ENCODE results near the gene PCDH19.

Gene PCDH19

DNA sequence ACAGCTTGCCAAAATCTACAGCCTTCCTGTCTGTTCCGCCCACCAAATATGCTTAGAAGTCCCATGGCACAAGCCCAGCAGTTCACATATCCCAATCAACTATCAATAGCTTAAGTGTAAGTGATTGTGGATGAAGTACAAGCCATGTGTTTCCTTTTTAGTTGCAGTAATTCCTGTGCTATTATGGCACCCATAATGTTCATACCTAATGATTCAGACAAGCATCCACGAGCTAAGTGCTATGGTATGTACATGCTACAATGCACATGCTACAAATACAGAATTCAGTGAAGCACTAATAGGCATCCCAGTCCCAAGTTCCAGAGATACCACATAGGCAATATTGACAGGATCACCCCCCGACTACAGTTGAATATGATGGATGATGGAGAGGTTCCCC is 94.5 kb downstream of the PCDH19 start:
- no peak for DNase-seq (ENCODE audit: low read depth in 2 of 2)

DNA sequence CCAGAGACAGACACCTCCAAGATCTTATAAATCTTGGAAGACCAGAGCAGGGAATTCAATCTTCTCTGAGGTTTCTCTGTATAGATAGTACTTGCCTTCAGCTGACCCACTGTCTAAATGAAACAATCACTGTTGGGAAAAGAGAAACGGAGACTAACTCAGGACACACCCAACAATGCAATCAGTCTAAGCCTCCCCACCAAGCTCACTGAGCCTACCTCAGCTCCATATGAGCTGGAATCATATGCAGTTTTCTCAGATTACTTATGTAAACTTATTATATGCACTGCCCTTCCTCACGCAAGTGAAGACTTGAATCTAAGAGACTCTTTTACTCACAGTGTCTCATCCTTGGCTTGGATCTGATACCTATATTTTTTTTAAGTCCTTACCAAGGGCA is 110.5 kb downstream of the PCDH19 start:
- DNase-seq (ENCODE audit: low read depth in 2 of 2), result no peak

DNA sequence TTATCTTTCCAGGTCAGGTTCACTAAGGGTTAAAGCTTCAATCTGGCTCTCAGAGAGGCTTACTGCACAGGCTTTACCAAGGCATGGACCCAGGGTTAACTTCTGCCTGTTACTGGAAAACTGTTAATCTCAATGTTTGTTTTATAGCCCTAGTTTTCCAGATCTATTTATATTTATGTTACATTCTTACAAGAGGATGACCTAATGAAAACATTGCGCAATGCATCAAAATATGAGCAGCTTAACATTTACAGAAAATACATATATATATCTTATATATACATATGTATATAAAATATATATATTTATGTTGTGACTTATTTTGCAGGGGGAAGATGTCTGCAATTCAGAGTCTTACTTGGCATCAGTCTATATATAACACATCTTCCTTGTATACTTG is 112.3 kb downstream of the PCDH19 start:
- no peak for DNase-seq (ENCODE audit: low read depth in 2 of 2)

DNA sequence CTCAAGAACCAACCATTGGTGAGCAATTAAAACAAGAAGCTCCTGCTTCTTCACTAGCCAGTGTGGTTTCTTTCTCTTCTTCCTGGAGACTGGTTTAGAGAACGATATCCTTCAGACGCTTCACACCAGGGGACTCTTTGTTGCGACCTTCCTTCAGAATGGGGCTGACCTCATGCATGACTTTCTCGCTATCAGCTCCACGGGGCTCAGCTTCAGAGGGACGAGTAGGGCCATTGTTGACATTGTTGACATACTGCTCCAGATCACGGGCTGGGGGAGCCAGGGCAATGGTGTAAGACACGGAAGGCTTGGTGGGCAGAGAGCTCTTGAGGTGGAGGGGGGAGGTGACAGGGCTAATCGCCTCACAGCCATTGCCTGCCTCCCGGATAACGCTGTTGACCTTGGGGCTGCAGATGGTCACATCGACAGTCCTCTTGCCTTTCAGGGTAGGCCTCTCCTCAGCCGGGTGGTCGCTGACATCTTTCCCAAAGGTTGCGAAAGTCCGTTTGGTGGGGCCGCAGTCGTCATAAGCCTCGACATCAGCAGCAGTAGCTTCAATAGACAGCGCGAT is 113.8 kb downstream of the PCDH19 start:
- DNase-seq (ENCODE audit: low read depth in 2 of 2), result no peak

DNA sequence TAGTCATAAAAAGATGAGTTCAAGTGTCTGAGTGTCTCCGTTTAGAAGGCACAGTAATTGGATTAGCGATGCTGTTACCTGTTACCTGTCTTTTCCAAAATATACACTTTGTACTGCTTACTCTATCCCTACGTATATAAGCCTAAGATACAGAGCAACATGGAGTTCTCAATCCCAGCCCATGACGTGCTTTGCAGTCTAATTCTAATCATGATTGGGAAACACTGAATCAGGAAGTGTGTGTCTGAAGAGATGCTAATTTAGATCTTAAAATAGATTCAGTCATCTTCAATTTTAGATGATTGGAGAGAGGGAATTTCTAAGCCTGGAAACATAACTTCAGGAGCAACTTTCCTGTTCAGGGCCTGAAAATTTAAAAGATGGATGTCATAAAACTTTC is 115.1 kb downstream of the PCDH19 start:
- DNase-seq (ENCODE audit: low read depth in 2 of 2), result no peak

DNA sequence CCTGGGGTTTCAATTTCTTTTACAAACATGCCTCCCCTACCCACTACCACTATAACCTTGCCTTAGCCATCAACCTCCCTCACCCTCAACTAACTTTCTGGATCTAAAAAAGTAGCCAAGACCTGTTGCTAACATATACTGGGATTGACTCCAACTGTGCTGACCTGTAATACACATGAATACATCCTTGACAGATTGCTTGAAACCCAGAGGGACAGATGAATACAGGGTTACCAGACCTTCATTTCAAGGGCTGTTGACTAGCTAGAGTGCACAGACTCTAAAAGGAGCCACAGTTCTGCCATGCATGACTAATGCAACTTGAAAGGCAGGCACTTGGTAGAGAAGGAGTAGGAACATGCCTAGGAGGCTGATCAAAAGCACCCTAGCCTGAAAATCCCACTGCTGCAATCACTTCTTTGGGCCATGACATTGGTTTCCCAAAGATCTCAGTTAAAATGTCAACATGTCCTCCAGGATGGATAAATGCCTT is 121.0 kb downstream of the PCDH19 start:
- no peak for DNase-seq (ENCODE audit: low read depth in 2 of 2)

DNA sequence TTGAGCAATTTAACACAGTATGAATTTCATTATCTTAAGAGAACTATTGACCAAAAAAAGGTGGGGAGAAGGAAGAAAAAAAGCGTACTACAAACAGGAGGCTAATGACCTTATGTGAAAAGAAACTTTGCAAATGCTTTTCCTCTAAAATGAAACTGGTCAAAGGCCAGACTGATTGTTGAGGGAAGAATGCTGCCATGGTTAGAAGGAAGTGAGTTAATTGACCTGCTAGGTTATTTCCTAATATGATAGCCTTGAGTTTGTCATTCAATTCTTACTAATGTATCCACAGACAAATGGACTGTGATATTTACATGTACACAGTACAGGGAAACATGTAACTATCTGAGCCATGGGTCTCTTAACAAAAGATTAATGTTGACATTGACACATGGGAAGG is 132.8 kb downstream of the PCDH19 start:
- no peak for DNase-seq (ENCODE audit: low read depth in 2 of 2)

DNA sequence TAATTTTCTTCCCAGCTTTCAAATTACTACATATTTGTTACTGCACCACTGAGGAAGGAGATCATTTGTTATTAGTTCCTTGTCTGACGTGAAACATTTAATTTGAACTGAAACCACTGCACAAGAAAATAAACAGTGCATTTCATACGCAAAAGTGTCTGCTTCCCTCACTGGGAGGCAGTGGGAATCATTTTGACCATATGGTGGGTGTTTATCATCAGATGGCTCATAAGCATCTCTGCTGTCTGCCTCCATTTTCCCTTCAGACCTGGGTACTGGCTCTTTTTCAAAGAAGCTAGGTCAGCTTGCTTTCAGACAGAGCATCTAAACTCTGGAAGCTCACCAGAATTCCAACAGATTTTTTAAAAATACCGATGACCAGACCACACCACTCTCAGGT is 135.2 kb downstream of the PCDH19 start:
- DNase-seq (ENCODE audit: low read depth in 2 of 2), result no peak

DNA sequence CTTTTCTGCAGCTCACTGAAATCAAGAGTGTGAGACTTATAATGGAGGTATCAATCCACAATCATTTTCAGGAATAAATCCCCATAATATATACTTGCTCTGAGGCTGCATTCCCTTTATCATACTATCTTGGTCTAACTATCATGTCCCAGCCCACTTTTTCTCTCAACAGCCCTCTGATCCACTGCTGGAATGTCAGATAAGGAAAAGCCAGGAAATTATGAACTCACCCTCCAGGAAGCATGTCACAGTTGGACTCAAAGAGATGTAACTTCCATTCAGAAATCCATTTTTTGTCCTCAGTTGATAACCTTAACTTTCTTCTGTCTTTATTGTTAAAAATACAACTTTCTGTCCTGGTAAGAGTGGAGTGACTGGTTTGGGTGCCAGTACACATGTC is 144.9 kb downstream of the PCDH19 start:
- DNase-seq (ENCODE audit: low read depth in 2 of 2), result no peak

DNA sequence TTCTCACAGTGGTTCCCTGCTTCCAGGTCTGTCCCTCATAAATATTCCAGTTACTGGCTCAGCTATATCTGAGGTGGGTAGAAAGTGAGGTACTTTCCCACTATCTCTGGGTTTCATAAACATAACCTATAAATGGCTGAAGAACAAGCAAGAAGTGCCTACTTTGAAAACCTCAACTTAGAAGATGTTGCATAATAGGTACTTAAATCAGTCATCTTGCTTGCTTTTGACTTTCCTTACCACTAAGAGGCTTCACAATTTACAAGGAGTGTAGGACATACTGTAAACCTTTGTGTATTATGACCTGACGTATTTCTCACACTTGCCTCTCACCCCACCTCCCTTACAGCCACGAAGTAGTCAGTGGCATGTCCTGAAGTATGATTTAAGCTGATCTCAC is 145.9 kb downstream of the PCDH19 start:
- no peak for DNase-seq (ENCODE audit: low read depth in 2 of 2)

DNA sequence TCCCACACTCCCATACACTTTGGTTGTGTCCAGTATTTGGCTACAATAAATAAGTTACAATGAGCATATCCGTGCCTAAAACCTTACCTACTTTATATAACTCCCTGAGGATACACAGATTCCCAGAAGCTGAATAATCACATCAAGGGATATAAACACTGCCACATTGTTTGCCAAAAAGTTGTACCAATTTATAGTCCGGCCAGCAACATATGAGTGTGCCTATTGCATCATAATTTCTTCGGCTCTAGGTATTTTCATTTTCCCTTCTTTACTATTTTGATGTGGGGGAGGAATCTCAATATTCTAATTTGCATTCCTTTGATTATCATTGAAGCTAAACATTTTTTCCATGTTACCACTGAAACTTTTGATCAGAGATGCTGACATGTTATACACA is 146.4 kb downstream of the PCDH19 start:
- DNase-seq (ENCODE audit: low read depth in 2 of 2), result no peak

DNA sequence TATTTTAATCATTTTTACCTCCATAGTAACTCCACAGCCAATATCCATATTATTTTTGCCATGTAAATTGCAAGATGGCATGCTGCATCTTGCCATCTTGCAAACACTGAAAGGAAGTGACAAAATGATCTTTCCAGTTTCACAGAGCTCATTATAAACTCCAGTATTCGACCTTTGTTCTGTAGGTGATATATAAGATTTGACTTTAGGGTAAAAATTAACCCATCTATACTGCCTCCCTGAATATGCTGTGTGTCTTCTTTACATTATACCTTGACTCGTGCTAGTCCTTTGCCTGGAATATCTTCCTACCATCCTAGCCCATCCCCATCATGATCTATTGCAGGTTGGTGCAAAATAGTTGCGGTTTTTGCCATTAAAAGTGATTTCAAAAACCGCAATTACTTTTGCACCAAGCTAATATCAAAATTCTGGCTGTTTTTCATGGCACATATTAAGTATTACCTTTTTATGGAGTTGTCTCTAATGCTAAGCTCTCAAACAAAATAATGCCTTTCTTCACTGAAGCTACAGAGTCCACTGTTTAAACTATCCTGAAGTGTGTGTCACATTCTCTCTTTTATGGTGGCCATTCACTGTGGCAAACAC is 161.1 kb downstream of the PCDH19 start:
- no peak for DNase-seq (ENCODE audit: low read depth in 2 of 2)

DNA sequence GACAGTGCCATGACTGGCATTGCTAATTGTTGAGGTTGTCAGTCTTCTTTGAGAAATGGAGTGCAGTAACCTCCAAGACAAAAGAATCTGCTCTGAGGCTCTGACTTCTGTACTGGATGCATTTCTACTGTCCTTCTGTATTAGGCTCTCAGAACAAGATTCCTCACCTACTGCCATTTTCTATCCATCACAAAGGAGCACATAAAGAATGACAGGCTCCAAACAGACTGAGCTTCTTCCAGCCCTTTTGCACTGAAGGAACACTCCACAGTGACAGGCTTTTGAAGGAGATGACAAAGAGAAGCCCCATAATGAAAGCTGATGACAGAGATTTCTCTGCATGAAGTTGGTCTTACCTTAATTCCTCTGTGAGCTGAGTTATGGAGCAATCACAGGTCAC is 162.2 kb downstream of the PCDH19 start:
- no peak for DNase-seq (ENCODE audit: low read depth in 2 of 2)

DNA sequence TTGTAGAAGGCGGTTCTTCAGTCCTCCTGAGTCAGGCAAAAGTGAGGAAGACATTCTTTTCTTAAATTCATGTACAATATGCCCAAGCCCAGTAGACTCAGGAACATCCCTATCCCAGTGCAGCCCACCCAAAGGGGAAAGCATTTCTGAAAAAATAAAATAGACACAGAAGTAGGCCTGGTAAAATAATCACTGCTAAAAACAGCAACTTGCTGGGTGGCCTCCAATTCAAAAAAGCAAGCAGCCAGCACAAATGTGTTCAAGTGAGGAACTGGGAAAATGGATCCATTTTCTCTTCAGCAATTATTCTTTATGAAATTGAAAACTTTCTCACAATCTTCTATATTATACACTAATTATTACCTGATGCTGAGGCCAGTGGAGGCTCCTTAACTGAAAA is 165.4 kb downstream of the PCDH19 start:
- no peak for DNase-seq (ENCODE audit: low read depth in 2 of 2)
